HG03159 (cell line): Measurements from ENCODE around the gene XPNPEP3.
A peak's percentile ranks its signal among the peaks of the same experiment; 100 is the strongest.
"Not testable (repeated sequence)": the region's sequence is repeated elsewhere in the genome, so short reads cannot be mapped to it uniquely, and the experiment has no call there.

Experiments used
- ATAC-seq: cut with Tn5 transposase; IDR thresholded peaks from one replicate; pipeline ENCODE4 v1.9.1; 2021; ENCODE audit warnings: mild to moderate bottlenecking, moderate library complexity; ENCODE audit not compliant: unreplicated experiment

Gene XPNPEP3

GRCh38 chr22:40855979-40856512 lies 902 bp upstream of the XPNPEP3 start:
- peak; percentile 23 for ATAC-seq

- no peak for ATAC-seq
Observed at GRCh38 chr22:40857309-40857855, 434 bp downstream of the XPNPEP3 start.

GRCh38 chr22:40862013-40862412 lies 5.1 kb downstream of the XPNPEP3 start, which contains the start of gene DNAJB7:
Gene DNAJB7, minus strand, starts transcription at chr22:40862113. Its CDS starts 119 bp downstream, at chr22:40861994.
- no peak for ATAC-seq

GRCh38 chr22:40862537-40862936 lies 5.6 kb downstream of the XPNPEP3 start:
- no peak for ATAC-seq

- no peak for ATAC-seq
Observed at GRCh38 chr22:40867109-40867508, 10.2 kb downstream of the XPNPEP3 start.

- ATAC-seq: not testable (repeated sequence)
Observed at GRCh38 chr22:40868379-40868778, 11.4 kb downstream of the XPNPEP3 start.

GRCh38 chr22:40874016-40874415 lies 17.1 kb downstream of the XPNPEP3 start:
- no peak for ATAC-seq

GRCh38 chr22:40875111-40875510 lies 18.2 kb downstream of the XPNPEP3 start:
- ATAC-seq: no peak

- ATAC-seq: no peak
Observed at GRCh38 chr22:40876907-40877306, 20.0 kb downstream of the XPNPEP3 start.

- no peak for ATAC-seq
Observed at GRCh38 chr22:40877488-40877887, 20.5 kb downstream of the XPNPEP3 start.

GRCh38 chr22:40878922-40879321 lies 22.0 kb downstream of the XPNPEP3 start:
- ATAC-seq: no peak

- no peak for ATAC-seq
Observed at GRCh38 chr22:40889116-40889515, 32.2 kb downstream of the XPNPEP3 start.

- ATAC-seq: no peak
Observed at GRCh38 chr22:40890881-40891280, 33.9 kb downstream of the XPNPEP3 start.

- no peak for ATAC-seq
Observed at GRCh38 chr22:40894417-40894816, 37.5 kb downstream of the XPNPEP3 start.

- no peak for ATAC-seq
Observed at GRCh38 chr22:40898850-40899357, 42.0 kb downstream of the XPNPEP3 start.

- ATAC-seq: no peak
Observed at GRCh38 chr22:40904101-40904500, 47.2 kb downstream of the XPNPEP3 start.

- no peak for ATAC-seq
Observed at GRCh38 chr22:40908895-40909294, 51.9 kb downstream of the XPNPEP3 start.

- no peak for ATAC-seq
Observed at GRCh38 chr22:40911772-40912171, 54.8 kb downstream of the XPNPEP3 start.

GRCh38 chr22:40912987-40913386 lies 56.0 kb downstream of the XPNPEP3 start:
- ATAC-seq: not testable (repeated sequence)

- ATAC-seq: no peak
Observed at GRCh38 chr22:40919446-40919845, 62.5 kb downstream of the XPNPEP3 start.

GRCh38 chr22:40920526-40920925 lies 63.6 kb downstream of the XPNPEP3 start:
- no peak for ATAC-seq

GRCh38 chr22:40922484-40923303 lies 65.7 kb downstream of the XPNPEP3 start:
- ATAC-seq: no peak
